HEK293 (cell line): ENCODE results near the gene NEUROG2.

Experiments
- ATF2 ChIP-seq: fragments of 450-650 bp; formaldehyde crosslinking; IDR thresholded peaks from 2 replicates; pipeline ENCODE4 v1.5.1; 2016; ENCODE audit warnings: missing biosample characterization, missing genetic modification characterization, low read depth
- BCL11A ChIP-seq: fragments of 450-650 bp; formaldehyde crosslinking; IDR thresholded peaks from 2 replicates; pipeline ENCODE4 v1.5.1; 2016; ENCODE audit warnings: low read depth, missing biosample characterization, missing genetic modification characterization
- CTCF ChIP-seq: fragments of 450-650 bp; formaldehyde crosslinking; IDR thresholded peaks from 2 replicates; pipeline ENCODE4 v1.5.1; 2016; ENCODE audit warnings: missing biosample characterization, missing genetic modification characterization
- HOXA7 ChIP-seq: sonication (generic); formaldehyde crosslinking; IDR thresholded peaks from 2 replicates; pipeline ENCODE4 v1.8.1; 2022; ENCODE audit warnings: missing genetic modification reagents, borderline replicate concordance
- MEIS1 ChIP-seq: sonication (generic); formaldehyde crosslinking; IDR thresholded peaks from 2 replicates; pipeline ENCODE4 v1.8.1; 2022; ENCODE audit warnings: missing genetic modification reagents, mild to moderate bottlenecking, borderline replicate concordance
- PRDM4 ChIP-seq: fragments of 450-650 bp; formaldehyde crosslinking; IDR thresholded peaks from 2 replicates; pipeline ENCODE4 v1.5.1; 2017; ENCODE audit warnings: missing biosample characterization, missing genetic modification characterization
- PRDM6 ChIP-seq: fragments of 450-650 bp; formaldehyde crosslinking; IDR thresholded peaks from 2 replicates; pipeline ENCODE4 v1.5.1; 2017; ENCODE audit warnings: missing biosample characterization, missing genetic modification characterization
- SP7 ChIP-seq: fragments of 450-650 bp; formaldehyde crosslinking; IDR thresholded peaks from 2 replicates; pipeline ENCODE4 v1.5.1; 2016; ENCODE audit warnings: missing biosample characterization, missing genetic modification characterization
- ZFP3 ChIP-seq: fragments of 450-650 bp; formaldehyde crosslinking; IDR thresholded peaks from 2 replicates; pipeline ENCODE4 v1.5.1; 2016; ENCODE audit warnings: low read depth, missing biosample characterization, missing genetic modification characterization
- ZNF146 ChIP-seq: fragments of 450-650 bp; formaldehyde crosslinking; IDR thresholded peaks from 2 replicates; pipeline ENCODE4 v1.5.1; 2016; ENCODE audit warnings: missing biosample characterization, missing genetic modification characterization
- ZNF184 ChIP-seq: fragments of 450-650 bp; IDR thresholded peaks from 2 replicates; pipeline ENCODE4 v1.5.1; 2018; ENCODE audit warnings: missing biosample characterization, mild to moderate bottlenecking, missing genetic modification characterization
- ZNF23 ChIP-seq: fragments of 450-650 bp; formaldehyde crosslinking; IDR thresholded peaks from 2 replicates; pipeline ENCODE4 v1.5.1; 2016; ENCODE audit warnings: missing biosample characterization, missing genetic modification characterization, borderline replicate concordance
- ZNF292 ChIP-seq: fragments of 450-650 bp; formaldehyde crosslinking; IDR thresholded peaks from 2 replicates; pipeline ENCODE4 v1.5.1; 2016; ENCODE audit warnings: low read depth, missing biosample characterization, missing genetic modification characterization, borderline replicate concordance
- ZNF398 ChIP-seq: fragments of 450-650 bp; formaldehyde crosslinking; IDR thresholded peaks from 2 replicates; pipeline ENCODE4 v1.5.1; 2017; ENCODE audit warnings: missing biosample characterization, missing genetic modification characterization
- ZNF48 ChIP-seq: fragments of 450-650 bp; formaldehyde crosslinking; IDR thresholded peaks from 2 replicates; pipeline ENCODE4 v1.5.1; 2016; ENCODE audit warnings: missing biosample characterization, missing genetic modification characterization
- ZNF549 ChIP-seq: fragments of 450-650 bp; IDR thresholded peaks from 2 replicates; pipeline ENCODE4 v1.5.1; 2018; ENCODE audit warnings: missing biosample characterization, missing genetic modification characterization, mild to moderate bottlenecking, inconsistent platforms, moderate library complexity
- ZNF555 ChIP-seq: fragments of 450-650 bp; formaldehyde crosslinking; conservative IDR thresholded peaks from 2 replicates; pipeline ENCODE4 v1.5.1; 2017; ENCODE audit warnings: missing biosample characterization, mild to moderate bottlenecking, missing genetic modification characterization, inconsistent platforms
- ZNF658 ChIP-seq: fragments of 450-650 bp; formaldehyde crosslinking; IDR thresholded peaks from 2 replicates; pipeline ENCODE4; 2016; ENCODE audit warnings: missing biosample characterization, missing genetic modification characterization
- ZNF692 ChIP-seq: fragments of 450-650 bp; formaldehyde crosslinking; IDR thresholded peaks from 2 replicates; pipeline ENCODE4 v1.5.1; 2016; ENCODE audit warnings: missing biosample characterization, missing genetic modification characterization
- ZNF777 ChIP-seq: fragments of 450-650 bp; formaldehyde crosslinking; IDR thresholded peaks from 2 replicates; pipeline ENCODE4 v1.5.1; 2017; ENCODE audit warnings: missing biosample characterization, missing genetic modification characterization, borderline replicate concordance
- ZSCAN23 ChIP-seq: fragments of 450-650 bp; formaldehyde crosslinking; IDR thresholded peaks from 2 replicates; pipeline ENCODE4 v1.5.1; 2016; ENCODE audit warnings: missing biosample characterization, missing genetic modification characterization
- ZXDB ChIP-seq: fragments of 450-650 bp; formaldehyde crosslinking; IDR thresholded peaks from 2 replicates; pipeline ENCODE4 v1.5.1; 2016; ENCODE audit warnings: missing biosample characterization, missing genetic modification characterization
- TF ChIP-seq, protein P1 (sequence below): fragments of 450-650 bp; formaldehyde crosslinking; conservative IDR thresholded peaks from 2 replicates; pipeline ENCODE4 v1.5.1; 2016; ENCODE audit warnings: low read depth, missing biosample characterization, missing genetic modification characterization

The NEUROG2 gene

GRCh38 chr4:112523764-112524505, 8.0 kb upstream of the NEUROG2 start (continued):
- TF ChIP-seq ZNF777 (tag by site-specific recombination) (no peak), SP7 (tag by site-specific recombination) (peak; percentile 39; the same call in 1 of the 2 replicates), ZNF146 (tag by site-specific recombination) (no peak), PRDM4 (tag by site-specific recombination) (no peak), ZNF292 (tag by site-specific recombination) (no peak), PRDM6 (tag by site-specific recombination) (no peak), ZFP3 (no peak), ZNF23 (no peak), ATF2 (tag by site-specific recombination) (no peak), ZXDB (tag by site-specific recombination) (no peak), ZNF658 (tag by site-specific recombination) (no peak), ZNF692 (tag by site-specific recombination) (0 out of 2 replicates have a peak, but pooled peaks have one; percentile 22), ZNF184 (tag by site-specific recombination) (no peak), ZNF48 (tag by site-specific recombination) (no peak), ZNF549 (tag by site-specific recombination) (no peak), CTCF (tag by site-specific recombination) (peak; percentile 71), HOXA7 (CRISPR knock-in tag) (no peak), ZNF555 (tag by site-specific recombination) (no peak), ZNF398 (no peak), ZSCAN23 (tag by site-specific recombination) (no peak), BCL11A (no peak), MEIS1 (CRISPR knock-in tag) (no peak)
- TF ChIP-seq, protein P1, sequence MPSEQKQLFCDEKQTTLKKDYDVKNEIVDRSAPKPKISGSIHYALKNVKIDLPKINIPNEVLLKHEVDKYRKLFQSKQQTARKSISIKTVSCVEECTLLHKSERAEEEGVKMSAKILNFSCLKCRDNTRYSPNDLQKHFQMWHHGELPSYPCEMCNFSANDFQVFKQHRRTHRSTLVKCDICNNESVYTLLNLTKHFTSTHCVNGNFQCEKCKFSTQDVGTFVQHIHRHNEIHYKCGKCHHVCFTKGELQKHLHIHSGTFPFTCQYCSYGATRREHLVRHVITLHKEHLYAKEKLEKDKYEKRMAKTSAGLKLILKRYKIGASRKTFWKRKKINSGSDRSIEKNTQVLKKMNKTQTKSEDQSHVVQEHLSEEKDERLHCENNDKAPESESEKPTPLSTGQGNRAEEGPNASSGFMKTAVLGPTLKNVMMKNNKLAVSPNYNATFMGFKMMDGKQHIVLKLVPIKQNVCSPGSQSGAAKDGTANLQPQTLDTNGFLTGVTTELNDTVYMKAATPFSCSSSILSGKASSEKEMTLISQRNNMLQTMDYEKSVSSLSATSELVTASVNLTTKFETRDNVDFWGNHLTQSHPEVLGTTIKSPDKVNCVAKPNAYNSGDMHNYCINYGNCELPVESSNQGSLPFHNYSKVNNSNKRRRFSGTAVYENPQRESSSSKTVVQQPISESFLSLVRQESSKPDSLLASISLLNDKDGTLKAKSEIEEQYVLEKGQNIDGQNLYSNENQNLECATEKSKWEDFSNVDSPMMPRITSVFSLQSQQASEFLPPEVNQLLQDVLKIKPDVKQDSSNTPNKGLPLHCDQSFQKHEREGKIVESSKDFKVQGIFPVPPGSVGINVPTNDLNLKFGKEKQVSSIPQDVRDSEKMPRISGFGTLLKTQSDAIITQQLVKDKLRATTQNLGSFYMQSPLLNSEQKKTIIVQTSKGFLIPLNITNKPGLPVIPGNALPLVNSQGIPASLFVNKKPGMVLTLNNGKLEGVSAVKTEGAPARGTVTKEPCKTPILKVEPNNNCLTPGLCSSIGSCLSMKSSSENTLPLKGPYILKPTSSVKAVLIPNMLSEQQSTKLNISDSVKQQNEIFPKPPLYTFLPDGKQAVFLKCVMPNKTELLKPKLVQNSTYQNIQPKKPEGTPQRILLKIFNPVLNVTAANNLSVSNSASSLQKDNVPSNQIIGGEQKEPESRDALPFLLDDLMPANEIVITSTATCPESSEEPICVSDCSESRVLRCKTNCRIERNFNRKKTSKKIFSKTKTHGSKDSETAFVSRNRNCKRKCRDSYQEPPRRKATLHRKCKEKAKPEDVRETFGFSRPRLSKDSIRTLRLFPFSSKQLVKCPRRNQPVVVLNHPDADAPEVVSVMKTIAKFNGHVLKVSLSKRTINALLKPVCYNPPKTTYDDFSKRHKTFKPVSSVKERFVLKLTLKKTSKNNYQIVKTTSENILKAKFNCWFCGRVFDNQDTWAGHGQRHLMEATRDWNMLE (tag by site-specific recombination), result no peak
